Fibroblast of mammary gland (primary cell): ENCODE results near the gene EGR2.

ENCODE experiments used
- DNase-seq: peaks from one replicate; pipeline ENCODE4 v3.0.0-alpha.2; 2010; ENCODE audit warnings: low read depth
- H3K4me3 ChIP-seq: 2 replicates; pipeline ENCODE4 v1.5.1; 2011; ENCODE audit warnings: low read depth, mild to moderate bottlenecking, low read length, moderate library complexity; ENCODE audit not compliant: control insufficient read depth
- TF ChIP-seq, protein P1 (sequence below): conservative IDR thresholded peaks from 2 replicates; pipeline ENCODE4 v1.5.1; 2011; ENCODE audit warnings: low read depth, low read length, inconsistent platforms; ENCODE audit not compliant: control insufficient read depth, insufficient read depth

Gene EGR2

GRCh38 chr10:62843600-62843999 lies 27.4 kb upstream of the EGR2 start:
- TF ChIP-seq, protein P1, sequence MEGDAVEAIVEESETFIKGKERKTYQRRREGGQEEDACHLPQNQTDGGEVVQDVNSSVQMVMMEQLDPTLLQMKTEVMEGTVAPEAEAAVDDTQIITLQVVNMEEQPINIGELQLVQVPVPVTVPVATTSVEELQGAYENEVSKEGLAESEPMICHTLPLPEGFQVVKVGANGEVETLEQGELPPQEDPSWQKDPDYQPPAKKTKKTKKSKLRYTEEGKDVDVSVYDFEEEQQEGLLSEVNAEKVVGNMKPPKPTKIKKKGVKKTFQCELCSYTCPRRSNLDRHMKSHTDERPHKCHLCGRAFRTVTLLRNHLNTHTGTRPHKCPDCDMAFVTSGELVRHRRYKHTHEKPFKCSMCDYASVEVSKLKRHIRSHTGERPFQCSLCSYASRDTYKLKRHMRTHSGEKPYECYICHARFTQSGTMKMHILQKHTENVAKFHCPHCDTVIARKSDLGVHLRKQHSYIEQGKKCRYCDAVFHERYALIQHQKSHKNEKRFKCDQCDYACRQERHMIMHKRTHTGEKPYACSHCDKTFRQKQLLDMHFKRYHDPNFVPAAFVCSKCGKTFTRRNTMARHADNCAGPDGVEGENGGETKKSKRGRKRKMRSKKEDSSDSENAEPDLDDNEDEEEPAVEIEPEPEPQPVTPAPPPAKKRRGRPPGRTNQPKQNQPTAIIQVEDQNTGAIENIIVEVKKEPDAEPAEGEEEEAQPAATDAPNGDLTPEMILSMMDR: no peak
- H3K4me3 ChIP-seq: no peak overlapping the region
- no peak for DNase-seq

GRCh38 chr10:62842983-62843382 lies 26.8 kb upstream of the EGR2 start:
- TF ChIP-seq, protein P1: no peak
- no peak for DNase-seq
- H3K4me3 ChIP-seq: no peak overlapping the region

DNA sequence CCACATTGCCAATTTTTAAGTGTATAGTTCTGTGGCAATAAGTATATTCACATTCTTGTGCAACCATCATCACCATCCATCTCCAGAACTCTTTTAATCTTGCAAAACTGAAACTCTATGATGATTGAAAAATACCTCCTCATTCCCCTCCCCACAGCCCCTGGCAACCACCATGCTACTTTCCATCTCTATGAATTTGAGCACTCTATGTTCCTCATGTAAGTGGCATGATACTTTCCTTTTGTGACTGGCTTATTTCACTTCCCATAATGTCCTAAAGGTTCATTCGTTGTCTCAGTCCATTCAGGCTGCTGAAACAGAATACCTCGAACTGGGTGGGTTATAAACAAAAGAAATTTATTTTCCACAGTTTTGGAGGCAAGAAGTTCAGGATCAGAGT lies 23.4 kb upstream of the EGR2 start:
- TF ChIP-seq, protein P1: no peak
- DNase-seq: no peak
- no peak overlapping the region for H3K4me3 ChIP-seq

DNA sequence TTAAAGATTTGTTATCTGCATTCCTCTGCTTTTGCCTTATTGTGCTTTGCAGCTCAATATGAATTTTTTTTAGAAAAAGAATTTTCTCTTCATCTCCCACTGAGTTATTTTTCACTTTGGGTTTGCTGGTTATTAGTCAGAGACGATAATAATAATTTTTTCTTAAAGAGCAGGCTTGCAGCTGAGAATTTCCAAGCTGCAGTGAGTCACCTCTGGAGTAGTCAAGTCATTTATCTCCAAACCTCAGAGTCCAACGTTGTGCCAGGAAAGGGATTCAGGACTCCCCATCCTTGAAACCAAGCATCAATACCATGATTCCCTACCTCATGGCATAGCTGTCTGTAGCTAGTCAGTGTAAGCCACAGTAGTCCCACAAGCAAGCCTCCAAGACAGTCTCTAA lies 15.2 kb upstream of the EGR2 start:
- TF ChIP-seq, protein P1: no peak
- peak; percentile 79 for DNase-seq

GRCh38 chr10:62830679-62831078 lies 14.5 kb upstream of the EGR2 start:
- DNase-seq: no peak
- TF ChIP-seq, protein P1: no peak
- H3K4me3 ChIP-seq: no peak overlapping the region

More for the DNA sequence above, 15.2 kb upstream of the EGR2 start:
- H3K4me3 ChIP-seq: no peak overlapping the region

- TF ChIP-seq, protein P1: no peak
- no peak for DNase-seq
These were observed 13.5 kb upstream of the EGR2 start for GRCh38 chr10:62829622-62830021.

GRCh38 chr10:62826273-62826672 lies 10.1 kb upstream of the EGR2 start:
- H3K4me3 ChIP-seq: no peak overlapping the region
- DNase-seq: no peak
- TF ChIP-seq, protein P1: no peak

More at GRCh38 chr10:62829622-62830021, 13.5 kb upstream of the EGR2 start:
- no peak overlapping the region for H3K4me3 ChIP-seq
